Stimulated activated memory B cell treated with anti-CD40 and anti-IgM and Interleukin-4, amounts not matched to agents 10 μg/mL and 1 μg/mL and 100 μg/mL, for 72 hours (primary cell): ENCODE results near the gene MFSD6.
"Not testable (repeated sequence)": the region's sequence is repeated elsewhere in the genome, so short reads cannot be mapped to it uniquely, and the experiment has no call there.

Experiments
- ATAC-seq: fragments of 150-1000 bp; cut with Tn5 transposase; 2 replicates; pipeline ENCODE4 v1.10.0; 2021
- H3K27ac Mint-ChIP-seq: one replicate; pipeline ENCODE4 v1.8.0; 2022; ENCODE audit warnings: mild to moderate bottlenecking, mixed read lengths
- H3K27me3 Mint-ChIP-seq: one replicate; pipeline ENCODE4 v1.8.0; 2022; ENCODE audit warnings: mixed read lengths
- H3K36me3 Mint-ChIP-seq: one replicate; pipeline ENCODE4 v1.8.0; 2022; ENCODE audit warnings: mixed read lengths
- H3K4me1 Mint-ChIP-seq: one replicate; pipeline ENCODE4 v1.8.0; 2022; ENCODE audit warnings: mixed read lengths
- H3K4me3 Mint-ChIP-seq: one replicate; pipeline ENCODE4 v1.8.0; 2022; ENCODE audit warnings: mild to moderate bottlenecking, moderate library complexity, mixed read lengths
- H3K9me3 Mint-ChIP-seq: one replicate; pipeline ENCODE4 v1.8.0; 2022; ENCODE audit warnings: mixed read lengths

The MFSD6 gene

DNA sequence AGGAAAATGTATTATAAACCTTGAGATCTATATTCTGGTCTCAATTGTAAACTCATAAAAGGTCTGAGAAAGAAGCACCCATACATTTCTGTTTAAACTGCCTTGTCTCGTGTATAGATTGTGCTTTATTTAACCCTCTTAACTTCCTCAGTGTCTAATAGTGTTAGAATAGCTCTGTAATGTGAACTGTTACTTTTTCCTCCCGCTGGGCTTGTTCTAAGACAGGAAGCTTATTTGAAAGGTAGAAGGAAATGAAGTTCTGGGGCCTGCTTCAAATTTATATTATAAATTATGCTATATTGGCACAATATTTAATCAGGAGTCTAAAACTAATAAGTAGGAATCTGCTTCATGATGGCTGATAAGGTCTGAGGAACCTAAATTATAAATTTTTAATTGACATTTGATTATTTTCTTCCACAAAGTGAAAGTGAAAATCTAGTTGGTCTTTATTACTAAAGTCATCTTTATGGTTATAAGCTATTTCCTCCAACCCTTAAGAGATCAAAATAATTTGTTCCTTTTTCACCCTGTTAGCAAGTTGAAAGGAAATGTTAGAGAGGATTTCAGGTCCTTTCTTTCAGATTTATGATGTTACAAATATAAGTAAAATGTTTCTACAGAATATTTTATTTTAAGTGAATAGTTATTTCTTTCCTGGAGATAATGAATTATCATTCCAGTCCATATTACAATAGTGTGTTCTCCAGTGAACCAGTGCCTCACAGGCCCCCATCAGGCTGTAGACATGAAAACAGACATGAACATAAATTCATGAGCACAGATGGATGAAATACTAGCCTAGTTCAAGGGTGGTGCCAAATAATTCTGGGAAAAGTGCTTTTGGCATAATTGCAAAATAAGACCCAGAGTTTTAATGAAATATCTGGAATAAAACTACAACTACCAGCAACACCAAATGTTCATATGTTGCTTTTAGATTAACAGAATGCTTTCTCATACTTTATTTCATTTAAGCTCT is 7.9 kb downstream of the MFSD6 start:
- no peaks in the 10 kb centered on the region for H3K9me3 Mint-ChIP-seq
- H3K27ac Mint-ChIP-seq = peak overlapping the region; percentile 36
- no peak for ATAC-seq
- H3K4me1 Mint-ChIP-seq = peaks cover 37% of the 10 kb centered on the region
- peaks cover 12% of the 10 kb centered on the region for H3K36me3 Mint-ChIP-seq
- no peak overlapping the region for H3K4me3 Mint-ChIP-seq
- H3K27me3 Mint-ChIP-seq = no peaks in the 10 kb centered on the region

DNA sequence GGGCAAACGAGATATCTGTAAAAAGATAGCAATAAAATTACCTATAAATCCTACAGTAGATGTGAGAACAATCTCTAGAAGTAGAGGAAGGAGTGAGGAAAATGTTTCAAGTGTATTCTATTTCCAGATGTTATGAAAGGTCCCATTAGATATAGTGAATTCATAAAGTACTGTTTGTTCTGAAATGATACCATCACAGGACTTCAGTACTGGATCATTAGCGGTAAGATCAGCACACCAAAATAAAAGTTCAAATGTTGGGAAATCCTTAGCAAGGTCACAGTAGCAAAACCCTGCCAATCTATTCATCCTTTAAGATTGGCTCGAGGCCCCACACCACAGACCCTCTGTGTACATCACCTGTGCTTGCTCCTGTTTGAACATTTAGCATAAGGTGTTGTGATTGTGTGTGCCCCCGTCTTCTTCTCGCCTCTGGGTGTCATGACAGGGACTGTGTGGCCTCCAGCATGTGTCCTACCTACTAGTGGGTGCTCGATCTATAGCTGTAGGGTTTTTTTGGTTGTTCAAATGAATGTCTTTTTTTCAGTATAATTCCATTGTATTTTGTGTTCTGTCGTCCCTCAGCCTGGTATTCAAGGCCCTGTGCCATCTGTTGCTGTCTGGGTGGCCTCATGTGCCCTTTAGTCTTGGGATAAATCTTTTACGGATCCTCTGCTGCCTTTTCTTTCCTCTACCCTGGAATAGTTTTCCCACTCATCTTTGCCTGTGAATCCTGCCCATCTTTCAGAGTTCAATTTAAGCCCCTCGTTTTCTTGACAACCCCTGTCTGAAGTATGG is 9.1 kb downstream of the MFSD6 start:
- no peaks in the 10 kb centered on the region for H3K9me3 Mint-ChIP-seq
- no peak overlapping the region for H3K27ac Mint-ChIP-seq
- H3K4me3 Mint-ChIP-seq = no peak overlapping the region
- H3K27me3 Mint-ChIP-seq = no peaks in the 10 kb centered on the region
- peaks cover 18% of the 10 kb centered on the region for H3K36me3 Mint-ChIP-seq
- ATAC-seq = no peak
- H3K4me1 Mint-ChIP-seq = peaks cover 36% of the 10 kb centered on the region

- no peaks in the 10 kb centered on the region for H3K9me3 Mint-ChIP-seq
Observed at GRCh38 chr2:190418727-190419126, 10.6 kb downstream of the MFSD6 start.

DNA sequence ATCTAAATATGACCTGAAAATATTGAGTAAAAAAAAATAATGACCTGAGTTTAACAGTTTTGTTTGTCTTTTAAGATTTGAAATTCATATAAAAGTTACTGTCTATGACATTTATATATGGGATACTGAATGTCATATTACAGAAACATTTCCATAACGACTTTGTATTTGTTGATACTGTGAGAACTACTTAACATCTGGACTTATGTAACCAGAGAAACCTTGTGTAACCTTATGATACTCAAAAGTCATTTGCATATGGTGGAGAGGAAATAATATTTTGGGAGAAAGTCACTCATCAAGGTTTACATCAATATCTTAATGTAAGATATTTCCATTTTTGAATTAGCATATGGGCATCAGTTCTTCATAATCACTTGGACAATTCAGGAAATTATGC is 12.6 kb downstream of the MFSD6 start:
- H3K27ac Mint-ChIP-seq = no peak overlapping the region
- no peak overlapping the region for H3K4me3 Mint-ChIP-seq
- no peak for ATAC-seq
- H3K4me1 Mint-ChIP-seq = peaks cover 37% of the 10 kb centered on the region
- H3K9me3 Mint-ChIP-seq = no peaks in the 10 kb centered on the region
- peaks cover 32% of the 10 kb centered on the region for H3K36me3 Mint-ChIP-seq
- H3K27me3 Mint-ChIP-seq = no peaks in the 10 kb centered on the region

More at GRCh38 chr2:190418727-190419126, 10.6 kb downstream of the MFSD6 start:
- Mint-ChIP-seq H3K36me3 (peaks cover 26% of the 10 kb centered on the region), H3K4me3 (no peak overlapping the region), H3K27ac (no peak overlapping the region), H3K4me1 (peaks cover 37% of the 10 kb centered on the region), H3K27me3 (no peaks in the 10 kb centered on the region)
- ATAC-seq = no peak

- Mint-ChIP-seq H3K4me1 (peaks cover 42% of the 10 kb centered on the region), H3K36me3 (peaks cover 49% of the 10 kb centered on the region), H3K27ac (no peak overlapping the region), H3K27me3 (no peaks in the 10 kb centered on the region), H3K4me3 (no peak overlapping the region), H3K9me3 (no peaks in the 10 kb centered on the region)
- no peak for ATAC-seq
Observed at GRCh38 chr2:190425221-190425866, 17.2 kb downstream of the MFSD6 start.

DNA sequence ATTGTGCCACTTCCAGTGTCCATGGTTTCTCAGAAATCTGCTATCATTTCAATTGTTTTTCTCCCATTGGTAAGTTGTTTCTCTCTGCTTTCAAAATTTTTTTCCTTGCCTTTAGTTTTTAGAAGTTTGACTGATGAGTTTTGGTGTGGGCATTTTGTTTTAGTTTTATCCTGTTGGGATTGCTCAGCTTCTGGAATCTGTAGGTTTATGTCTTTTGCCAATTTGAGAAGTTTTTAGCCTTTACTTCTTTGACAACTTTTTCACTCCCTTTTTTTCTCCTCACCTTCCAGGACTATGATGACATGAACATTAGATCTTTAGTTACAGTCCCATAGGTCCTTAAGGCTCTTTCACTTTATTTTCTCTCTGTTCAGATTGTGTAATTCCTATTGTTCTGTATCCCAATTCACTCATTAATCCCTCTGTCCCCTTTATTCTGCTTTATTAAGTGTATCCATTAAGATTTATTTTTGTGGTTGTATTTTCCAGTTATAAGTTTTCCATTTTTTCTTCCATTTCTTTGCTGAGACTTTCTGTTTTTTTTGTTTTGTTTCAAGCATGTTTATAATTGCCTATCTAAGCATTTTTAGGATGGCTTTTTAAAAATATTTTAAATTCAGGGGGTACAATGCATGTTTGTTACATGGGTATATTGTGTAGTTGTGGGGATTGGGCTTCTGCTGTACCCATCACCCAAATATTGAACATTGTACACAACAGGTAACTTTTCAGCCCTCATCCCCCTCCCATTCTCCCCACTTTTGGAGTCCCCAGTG is 17.9 kb downstream of the MFSD6 start:
- Mint-ChIP-seq H3K4me3 (no peak overlapping the region), H3K4me1 (peaks cover 35% of the 10 kb centered on the region), H3K27ac (peak overlapping the region; percentile 18)

GRCh38 chr2:190430866-190431265 is 22.7 kb downstream of the MFSD6 start:
- not testable (repeated sequence) for ATAC-seq
- peaks cover 55% of the 10 kb centered on the region for H3K36me3 Mint-ChIP-seq
- H3K4me1 Mint-ChIP-seq = peaks cover 47% of the 10 kb centered on the region

More for the DNA sequence above, 17.9 kb downstream of the MFSD6 start:
- no peak for ATAC-seq
- Mint-ChIP-seq H3K27me3 (no peaks in the 10 kb centered on the region), H3K9me3 (no peaks in the 10 kb centered on the region), H3K36me3 (peaks cover 45% of the 10 kb centered on the region)

DNA sequence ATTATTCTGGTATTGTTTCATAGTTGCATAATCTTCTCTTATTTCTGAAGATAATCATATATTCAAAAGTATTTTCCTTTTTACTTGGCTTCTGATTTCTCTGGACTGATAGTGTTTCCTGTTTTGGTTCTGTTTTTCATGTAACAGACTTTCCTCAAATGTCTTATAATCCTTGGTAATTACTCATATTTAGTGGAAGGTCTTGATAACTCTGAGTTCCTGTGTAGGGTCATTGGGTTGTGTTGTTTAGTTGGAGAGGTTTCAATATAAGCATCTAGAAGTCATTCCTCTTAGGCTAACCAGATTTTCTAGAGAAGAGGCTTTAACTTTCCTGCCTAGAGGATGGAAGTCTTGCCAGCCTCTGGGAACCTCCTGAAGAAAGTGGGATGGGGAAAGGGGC is 23.8 kb downstream of the MFSD6 start:
- H3K27me3 Mint-ChIP-seq = no peaks in the 10 kb centered on the region
- H3K36me3 Mint-ChIP-seq = peaks cover 55% of the 10 kb centered on the region
- H3K4me3 Mint-ChIP-seq = no peak overlapping the region
- peaks cover 40% of the 10 kb centered on the region for H3K4me1 Mint-ChIP-seq
- H3K9me3 Mint-ChIP-seq = no peaks in the 10 kb centered on the region
- H3K27ac Mint-ChIP-seq = peak overlapping the region; percentile 28
- no peak for ATAC-seq

More at GRCh38 chr2:190430866-190431265, 22.7 kb downstream of the MFSD6 start:
- H3K27me3 Mint-ChIP-seq, H3K4me3 Mint-ChIP-seq, H3K9me3 Mint-ChIP-seq, H3K27ac Mint-ChIP-seq: not testable (repeated sequence)

DNA sequence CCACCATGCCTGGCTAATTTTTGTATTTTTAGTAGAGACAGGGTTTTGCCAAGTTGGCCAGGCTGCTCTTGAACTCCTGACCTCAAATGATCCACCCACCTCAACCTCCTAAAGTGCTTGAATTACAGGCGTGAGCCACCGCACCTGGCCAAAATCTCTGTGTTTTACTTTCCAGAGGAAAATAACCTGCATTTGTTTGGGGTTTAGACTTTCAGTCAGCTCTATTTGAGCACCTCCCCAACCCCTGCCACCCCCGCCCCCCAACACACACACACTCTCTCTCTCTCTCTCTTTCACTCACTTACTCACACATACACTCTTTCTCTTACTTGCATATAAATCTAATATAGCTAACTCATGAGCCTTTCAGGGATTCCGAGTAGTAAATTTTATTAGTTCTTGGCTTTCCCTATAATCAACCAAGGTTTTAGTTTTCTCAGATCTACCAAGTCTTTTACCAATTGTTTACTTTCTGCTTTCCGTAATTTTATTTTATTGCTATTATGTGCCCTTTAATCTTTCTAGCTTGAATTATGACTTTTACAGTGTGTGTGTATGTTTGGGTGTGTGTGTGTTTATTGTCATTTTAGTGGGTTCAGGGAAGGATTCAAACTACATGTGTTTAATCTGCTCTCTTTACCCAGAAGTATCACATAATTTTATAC is 24.5 kb downstream of the MFSD6 start:
- no peak for ATAC-seq
- Mint-ChIP-seq H3K36me3 (peaks cover 55% of the 10 kb centered on the region), H3K27me3 (no peaks in the 10 kb centered on the region), H3K4me3 (no peak overlapping the region), H3K4me1 (peaks cover 40% of the 10 kb centered on the region), H3K27ac (no peak overlapping the region), H3K9me3 (no peaks in the 10 kb centered on the region)

GRCh38 chr2:190435031-190435670 is 27.0 kb downstream of the MFSD6 start:
- peaks cover 59% of the 10 kb centered on the region for H3K36me3 Mint-ChIP-seq
- H3K27me3 Mint-ChIP-seq = no peaks in the 10 kb centered on the region
- no peak overlapping the region for H3K27ac Mint-ChIP-seq
- no peaks in the 10 kb centered on the region for H3K9me3 Mint-ChIP-seq
- ATAC-seq = peak; percentile 71
- peaks cover 48% of the 10 kb centered on the region for H3K4me1 Mint-ChIP-seq
- no peak overlapping the region for H3K4me3 Mint-ChIP-seq

DNA sequence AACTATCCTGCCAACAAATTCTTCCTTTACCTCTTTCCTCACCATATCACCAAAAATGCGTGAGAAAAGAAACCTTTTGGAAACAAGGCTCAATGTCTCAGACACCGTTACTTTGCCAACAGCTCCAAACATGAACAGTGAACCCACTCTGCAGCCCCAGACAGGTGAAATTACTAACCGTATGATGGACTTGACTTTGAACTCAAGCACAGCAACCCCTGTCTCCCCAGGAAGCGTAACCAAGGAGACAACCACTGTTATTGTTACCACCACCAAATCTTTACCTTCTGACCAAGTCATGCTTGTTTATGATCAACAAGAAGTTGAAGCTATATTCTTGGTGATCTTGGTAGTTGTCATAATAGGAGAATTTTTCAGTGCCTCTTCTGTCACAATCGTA is 28.4 kb downstream of the MFSD6 start:
- H3K4me1 Mint-ChIP-seq = peaks cover 55% of the 10 kb centered on the region
- H3K27ac Mint-ChIP-seq = no peak overlapping the region
- no peaks in the 10 kb centered on the region for H3K27me3 Mint-ChIP-seq
- no peak overlapping the region for H3K4me3 Mint-ChIP-seq
- H3K9me3 Mint-ChIP-seq = no peaks in the 10 kb centered on the region
- ATAC-seq = no peak
- peaks cover 61% of the 10 kb centered on the region for H3K36me3 Mint-ChIP-seq

DNA sequence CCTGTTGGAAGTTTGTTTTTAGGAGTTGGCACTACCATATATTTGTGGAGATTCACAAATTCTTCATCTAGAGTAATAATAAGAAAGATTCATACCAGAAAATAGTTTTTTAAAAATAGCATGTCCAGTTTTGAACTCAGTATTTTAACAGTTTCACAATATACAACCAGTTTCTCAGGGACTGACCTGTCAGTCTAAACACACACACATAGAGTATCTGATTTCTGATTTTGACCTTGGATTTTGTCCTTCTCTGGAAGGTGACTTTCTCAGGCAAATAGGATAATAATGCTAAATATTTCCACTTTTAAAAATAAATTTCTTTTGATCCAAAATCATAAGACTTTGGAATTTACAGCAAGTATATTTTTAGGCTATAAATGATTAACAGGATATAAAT is 32.0 kb downstream of the MFSD6 start:
- H3K36me3 Mint-ChIP-seq = peaks cover 38% of the 10 kb centered on the region
- ATAC-seq = no peak
- no peak overlapping the region for H3K27ac Mint-ChIP-seq
- peaks cover 49% of the 10 kb centered on the region for H3K4me1 Mint-ChIP-seq
- H3K27me3 Mint-ChIP-seq = no peaks in the 10 kb centered on the region
- H3K9me3 Mint-ChIP-seq = no peaks in the 10 kb centered on the region
- H3K4me3 Mint-ChIP-seq = no peak overlapping the region

DNA sequence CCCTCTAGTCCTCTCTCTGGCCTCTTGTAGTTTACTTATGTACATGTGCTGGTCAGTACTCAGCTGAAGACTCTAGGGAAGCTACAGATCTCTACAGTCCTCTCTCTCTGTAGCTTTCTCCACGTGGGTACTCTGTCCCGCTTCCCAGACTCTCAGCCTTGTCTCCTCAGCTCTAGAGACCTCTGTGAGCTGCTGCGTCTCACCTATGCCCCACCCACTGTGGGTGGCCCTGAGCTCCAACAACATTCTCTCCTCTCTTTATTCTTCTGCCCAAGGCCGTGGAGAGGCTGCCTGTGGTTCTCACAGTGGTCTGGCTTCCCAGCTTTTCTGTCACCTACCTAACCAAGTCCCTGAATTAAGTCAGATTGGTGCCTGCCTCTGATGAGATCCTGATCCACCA is 33.4 kb downstream of the MFSD6 start:
- peaks cover 42% of the 10 kb centered on the region for H3K4me1 Mint-ChIP-seq
- H3K27ac Mint-ChIP-seq = no peak overlapping the region
- ATAC-seq = no peak

DNA sequence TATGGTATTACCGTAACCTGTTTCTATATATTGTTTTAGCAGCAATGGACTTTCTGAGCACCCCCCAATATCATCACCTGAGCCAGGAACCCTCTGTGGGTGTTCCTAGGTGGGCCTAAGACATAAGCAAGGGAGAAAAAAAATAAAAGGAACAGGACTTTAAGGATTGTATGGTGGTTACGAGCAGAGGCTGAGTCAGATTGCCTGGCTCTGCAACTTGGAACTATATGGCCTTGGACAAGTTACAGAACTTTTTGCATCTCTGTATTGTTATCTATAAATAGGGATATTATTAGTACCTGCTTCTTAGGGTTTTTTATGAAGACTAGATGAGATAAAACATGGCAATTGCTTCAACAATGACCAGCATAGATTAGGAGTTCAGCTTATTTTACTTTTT is 34.9 kb downstream of the MFSD6 start:
- H3K9me3 Mint-ChIP-seq = no peaks in the 10 kb centered on the region
- no peak overlapping the region for H3K27ac Mint-ChIP-seq
- no peaks in the 10 kb centered on the region for H3K27me3 Mint-ChIP-seq
- H3K4me3 Mint-ChIP-seq = no peak overlapping the region
- peaks cover 17% of the 10 kb centered on the region for H3K36me3 Mint-ChIP-seq
- ATAC-seq = no peak
- H3K4me1 Mint-ChIP-seq = peaks cover 47% of the 10 kb centered on the region

More for the DNA sequence above, 33.4 kb downstream of the MFSD6 start:
- H3K9me3 Mint-ChIP-seq = no peaks in the 10 kb centered on the region
- no peak overlapping the region for H3K4me3 Mint-ChIP-seq
- H3K27me3 Mint-ChIP-seq = no peaks in the 10 kb centered on the region
- H3K36me3 Mint-ChIP-seq = peaks cover 27% of the 10 kb centered on the region
